Myocyte (in vitro differentiated cells): ENCODE measurements around the gene FBXO11. TPM values are rescaled to one million over a fixed set of nuclear protein-coding genes. Genes with fewer than 3 reads are reported as not detected.
"Not testable (repeated sequence)": the region's sequence is repeated elsewhere in the genome, so short reads cannot be mapped to it uniquely, and the experiment has no call there.

Experiments
- DNase-seq: peaks from one replicate; pipeline ENCODE4 v3.0.0-alpha.2; 2012; ENCODE audit warnings: low read depth
- polyA plus RNA-seq: library from polyadenylated mRNA; unstranded; fragments of >200 nt; gene quantifications from one replicate; pipeline ENCODE4 v1.2.1, GENCODE V29; 2012; ENCODE audit warnings: missing spikeins
- total RNA-seq: library from RNA; depleted of rRNA; stranded (reverse); fragments of >200 nt; gene quantifications from 2 replicates; pipeline ENCODE4 v1.2.3, GENCODE V29; 2014

FBXO11 gene
- total RNA-seq, result 28.9 and 34.4 TPM in 2 replicates
- 21.4 TPM for polyA plus RNA-seq

DNA sequence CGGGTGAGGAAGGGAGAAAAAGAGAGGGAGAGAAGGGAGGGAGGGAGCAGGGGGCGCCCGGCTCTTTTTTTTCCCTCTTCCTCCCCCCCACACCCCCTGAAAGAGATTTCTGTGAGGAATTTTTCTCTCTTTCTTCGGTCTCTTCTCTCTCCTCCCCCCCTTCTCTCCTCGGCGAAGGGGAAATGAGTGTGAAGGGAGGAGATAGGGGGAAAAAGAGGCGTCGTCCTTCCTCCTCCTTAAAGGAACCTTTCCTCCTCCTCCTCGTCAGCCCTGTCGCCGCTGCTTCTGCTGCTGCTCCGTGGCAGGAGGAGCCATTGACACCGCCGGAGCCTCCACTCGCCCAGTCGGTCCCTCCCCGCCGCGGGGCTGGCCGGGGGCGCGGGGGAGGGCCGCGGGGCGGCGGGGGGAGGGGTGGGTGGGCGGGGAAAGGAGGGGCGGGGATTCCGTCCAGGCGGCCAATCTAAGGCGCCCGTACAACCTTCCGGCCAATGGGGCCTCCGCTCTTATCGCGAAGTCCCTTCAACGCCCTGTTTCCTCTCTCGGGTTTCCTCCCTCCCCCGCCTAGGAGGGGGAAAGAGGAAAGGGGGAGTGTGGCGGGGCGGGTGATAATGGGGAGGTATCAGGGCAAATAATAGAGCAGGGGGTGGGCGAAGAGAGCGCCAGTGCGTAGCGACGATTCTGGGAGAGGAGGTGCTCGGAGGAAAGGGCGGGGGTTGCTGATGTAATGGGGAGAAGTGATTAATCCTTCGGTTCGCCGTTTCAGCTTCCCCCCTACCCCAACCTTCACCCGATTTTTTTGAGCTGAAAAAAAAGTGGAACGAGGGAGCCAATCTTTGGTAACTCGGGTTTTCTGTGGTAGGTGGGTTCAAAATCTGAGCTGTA is at the start of gene FBXO11:
FBXO11 (minus strand) TSS at position 342 of the 882 bp plus-strand sequence. CDS start 778 bp downstream, outside the sequence.
- peak; percentile 99 for DNase-seq

DNA sequence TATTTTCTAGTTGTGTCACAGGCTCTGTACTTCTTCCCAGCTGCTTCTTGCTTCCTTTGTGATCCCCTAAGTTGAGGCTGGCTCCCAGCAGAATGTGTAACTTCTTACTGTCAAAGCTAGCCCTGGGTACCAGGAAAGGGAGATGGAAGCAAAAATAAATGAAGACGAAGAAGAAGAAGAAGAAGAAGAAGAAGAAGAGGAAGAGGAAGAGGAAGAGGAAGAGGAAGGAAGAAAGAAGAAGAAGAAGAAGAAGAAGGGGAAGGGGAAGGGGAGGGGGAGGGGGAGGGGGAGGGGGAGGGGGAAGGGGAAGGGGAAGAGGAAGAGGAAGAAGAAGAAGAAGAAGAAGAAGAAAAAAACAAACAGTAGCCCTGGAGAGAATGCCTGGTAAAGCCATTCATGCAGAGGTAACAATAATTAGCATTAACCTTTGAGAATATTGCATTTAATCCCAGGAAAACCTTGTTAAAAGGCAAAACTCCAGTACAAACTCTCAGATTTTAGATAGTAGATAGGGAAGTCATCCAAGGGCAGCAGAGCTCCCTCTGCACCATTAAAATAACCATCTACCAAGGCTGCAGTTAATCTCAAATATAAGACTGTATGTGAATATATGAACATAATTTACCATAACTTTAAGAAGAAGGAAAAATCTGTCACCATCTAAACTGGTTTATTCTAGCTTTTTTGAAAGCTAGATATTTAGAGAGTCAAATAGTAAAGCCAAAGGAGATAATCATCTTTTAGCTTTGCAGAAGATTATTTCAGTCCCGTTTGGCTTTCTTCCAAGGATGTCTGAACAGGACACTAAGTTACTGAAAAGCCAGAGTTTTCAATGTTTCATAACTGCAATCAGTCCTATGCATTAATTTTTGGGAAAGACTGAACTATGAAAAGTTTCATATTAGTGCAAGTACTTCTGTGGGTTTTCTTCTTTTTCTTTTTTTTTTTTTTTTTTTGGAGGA is 44.3 kb upstream of the FBXO11 start:
- DNase-seq, result no peak

GRCh38 chr2:47946593-47946992 is 40.3 kb upstream of the FBXO11 start:
- DNase-seq, result no peak

- no peak for DNase-seq
Measured at GRCh38 chr2:47945046-47945781, 38.9 kb upstream of the FBXO11 start.

GRCh38 chr2:47941936-47942335 is 35.6 kb upstream of the FBXO11 start:
- no peak for DNase-seq

DNA sequence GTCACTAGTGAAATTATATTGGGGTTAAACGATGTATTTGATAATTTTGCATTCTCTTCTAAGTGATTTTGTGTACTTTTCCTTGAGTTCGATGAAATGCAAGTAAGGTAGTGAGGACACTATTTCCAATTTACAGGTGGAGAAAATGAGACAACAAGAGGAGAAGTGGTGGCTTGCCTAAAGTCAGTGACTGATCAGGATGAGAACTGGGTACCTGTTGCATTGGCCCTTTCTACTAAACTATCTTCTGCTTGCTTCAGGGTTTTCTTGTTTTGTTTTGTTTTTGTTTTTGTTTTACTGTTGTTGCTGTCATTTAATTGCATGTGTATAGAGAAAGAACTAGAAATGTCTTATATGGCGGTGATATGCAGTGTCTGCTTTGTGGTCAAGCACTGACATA is 31.4 kb upstream of the FBXO11 start:
- DNase-seq, result no peak

DNA sequence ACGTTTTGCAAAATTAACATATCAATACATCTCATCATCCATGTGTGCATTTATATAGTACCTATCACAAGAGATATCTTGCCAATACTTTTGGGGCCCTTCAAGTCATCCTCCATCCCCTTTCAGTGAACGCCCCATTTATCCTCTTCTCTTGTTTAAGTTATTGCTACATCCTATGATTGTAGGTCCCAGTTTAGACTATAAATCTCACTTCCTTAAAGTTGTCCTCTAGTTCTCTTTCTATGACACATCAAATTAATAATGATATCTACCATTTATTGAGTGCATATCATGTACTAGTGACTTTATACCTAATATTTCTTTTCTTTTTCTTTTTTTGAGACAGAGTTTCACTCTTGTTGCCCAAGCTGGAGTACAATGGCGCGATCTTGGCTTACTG is 28.8 kb upstream of the FBXO11 start:
- no peak for DNase-seq

- DNase-seq, result no peak
Measured at GRCh38 chr2:47918043-47918442, 11.7 kb upstream of the FBXO11 start.

- no peak for DNase-seq
Measured at GRCh38 chr2:47917276-47917961, 11.1 kb upstream of the FBXO11 start.

DNA sequence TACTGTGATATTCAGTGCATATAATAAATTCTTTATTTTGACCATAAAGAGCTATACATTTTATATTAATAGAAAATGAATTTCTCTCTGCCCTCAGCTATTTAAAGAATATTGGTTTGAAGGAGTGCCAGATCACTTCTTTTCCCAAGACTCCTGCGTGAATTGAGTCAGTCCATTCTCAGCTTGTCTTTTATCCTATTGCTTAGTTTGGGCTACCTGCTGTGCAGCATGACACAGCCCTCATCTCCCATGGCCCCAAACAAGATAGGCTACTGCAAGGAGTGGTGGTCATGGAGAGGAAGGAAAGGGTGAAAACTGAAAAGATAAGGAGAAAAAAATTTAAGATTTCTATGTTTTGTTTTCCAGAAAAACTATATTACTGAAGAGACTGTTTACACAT is 10.1 kb upstream of the FBXO11 start:
- DNase-seq, result no peak

- not testable (repeated sequence) for DNase-seq
Measured at GRCh38 chr2:47910662-47911061, 4.4 kb upstream of the FBXO11 start.

DNA sequence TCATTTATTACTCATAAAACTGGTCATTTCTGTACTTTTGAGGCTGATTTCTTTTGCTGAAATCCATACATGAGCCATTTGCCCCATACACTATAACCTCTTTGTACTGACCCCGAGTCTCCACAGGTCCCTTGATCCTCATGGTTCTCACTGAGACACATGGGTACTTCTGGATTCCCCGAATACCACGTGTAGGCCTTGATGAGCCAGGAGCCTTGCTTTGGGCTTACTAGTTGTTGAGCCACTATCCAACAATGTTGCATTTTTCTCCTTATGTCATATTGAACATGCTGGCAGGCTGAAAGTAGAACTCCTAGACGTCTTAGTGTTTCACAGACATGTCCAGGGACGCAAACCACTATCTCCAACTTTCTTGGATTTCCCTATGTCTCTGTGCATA is 2.4 kb upstream of the FBXO11 start:
- no peak for DNase-seq

GRCh38 chr2:47907039-47907781 is 912 bp upstream of the FBXO11 start:
- no peak for DNase-seq

GRCh38 chr2:47905386-47906156 is 727 bp downstream of the FBXO11 start:
- peak; percentile 65 for DNase-seq

DNA sequence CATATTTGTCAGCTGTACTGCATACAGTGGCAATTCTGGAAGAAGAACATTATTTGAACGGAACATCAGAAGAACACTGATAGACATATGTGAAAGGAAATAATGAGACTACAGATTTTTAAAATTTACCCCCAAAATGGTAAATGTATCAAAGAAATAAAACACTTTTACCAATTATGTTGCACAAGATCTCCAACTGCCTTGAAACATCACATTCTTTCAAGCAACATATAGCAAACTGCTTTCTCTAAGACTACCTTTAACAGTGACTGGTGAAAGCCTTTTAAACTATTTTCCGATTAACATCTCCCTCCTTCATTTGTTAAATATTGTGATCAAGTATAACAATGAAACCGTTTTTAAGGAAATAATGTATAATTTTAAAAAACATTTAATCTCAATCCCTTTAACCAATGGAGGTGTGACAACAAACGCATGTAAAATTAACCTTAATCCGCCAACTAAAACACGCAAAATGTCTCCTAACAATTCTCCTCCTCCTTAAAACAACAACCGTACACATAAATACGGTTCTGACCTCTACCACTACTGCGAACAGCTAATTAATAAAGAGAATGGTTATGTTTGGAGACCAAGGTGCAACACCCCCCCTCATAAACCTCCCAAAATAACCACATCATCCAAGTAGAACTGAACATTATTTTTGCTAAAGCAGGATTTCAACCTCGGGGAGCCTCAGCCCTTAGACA is 2.4 kb downstream of the FBXO11 start:
- no peak for DNase-seq

GRCh38 chr2:47901892-47902291 is 4.4 kb downstream of the FBXO11 start:
- DNase-seq, result not testable (repeated sequence)

- no peak for DNase-seq
Measured at GRCh38 chr2:47900857-47901256, 5.4 kb downstream of the FBXO11 start.
